HG02852 (cell line): ENCODE measurements around the gene GALNT3.

Source experiments
- ATAC-seq: cut with Tn5 transposase; IDR thresholded peaks from one replicate; pipeline ENCODE4 v1.9.1; 2021; ENCODE audit warnings: mild to moderate bottlenecking, moderate library complexity; ENCODE audit not compliant: unreplicated experiment

The GALNT3 gene

GRCh38 chr2:165793779-165794535 lies at the start of gene GALNT3:
Gene GALNT3 (minus strand): TSS chr2:165794247. CDS start chr2:165770700, 23,547 bp downstream.
- ATAC-seq = peak; percentile 36

GRCh38 chr2:165843351-165843750 lies 49.3 kb upstream of the GALNT3 start:
- ATAC-seq = no peak

GRCh38 chr2:165840333-165840958 lies 46.4 kb upstream of the GALNT3 start:
- ATAC-seq = no peak

- ATAC-seq = no peak
Measured at GRCh38 chr2:165839610-165840009, 45.6 kb upstream of the GALNT3 start.

GRCh38 chr2:165837122-165837521 lies 43.1 kb upstream of the GALNT3 start:
- ATAC-seq = no peak

GRCh38 chr2:165835363-165835762 lies 41.3 kb upstream of the GALNT3 start:
- ATAC-seq = no peak

GRCh38 chr2:165833156-165833555 lies 39.1 kb upstream of the GALNT3 start:
- ATAC-seq = no peak

- peak; percentile 53 for ATAC-seq
Measured at GRCh38 chr2:165827921-165828276, 33.9 kb upstream of the GALNT3 start.

GRCh38 chr2:165827016-165827920 lies 33.2 kb upstream of the GALNT3 start:
- ATAC-seq = peak; percentile 70

GRCh38 chr2:165825041-165825440 lies 31.0 kb upstream of the GALNT3 start:
- no peak for ATAC-seq

GRCh38 chr2:165820296-165820695 lies 26.2 kb upstream of the GALNT3 start:
- no peak for ATAC-seq

- no peak for ATAC-seq
Measured at GRCh38 chr2:165818920-165819319, 24.9 kb upstream of the GALNT3 start.

- ATAC-seq = peak; percentile 77
Measured at GRCh38 chr2:165815299-165816141, 21.5 kb upstream of the GALNT3 start.

GRCh38 chr2:165814473-165814872 lies 20.4 kb upstream of the GALNT3 start:
- no peak for ATAC-seq

- ATAC-seq = no peak
Measured at GRCh38 chr2:165811592-165812370, 17.7 kb upstream of the GALNT3 start.

GRCh38 chr2:165810418-165810817 lies 16.4 kb upstream of the GALNT3 start:
- ATAC-seq = no peak

- no peak for ATAC-seq
Measured at GRCh38 chr2:165804719-165805118, 10.7 kb upstream of the GALNT3 start.

GRCh38 chr2:165803123-165803760 lies 9.2 kb upstream of the GALNT3 start:
- ATAC-seq = no peak

GRCh38 chr2:165801176-165801575 lies 7.1 kb upstream of the GALNT3 start:
- ATAC-seq = no peak
